Lung microvascular endothelial cell (primary cell): Measurements from ENCODE around the gene CTDSPL. TPM values are rescaled to one million over a fixed set of nuclear protein-coding genes. Genes with fewer than 3 reads are reported as not detected.

Experiments used
- DNase-seq, 2 donors: peaks; one replicate each; pipeline versions ENCODE4 v3.0.0 to v3.0.0-alpha.2; 2010; ENCODE audit warnings: low read depth in 2 of 2
- total RNA-seq: library from RNA; depleted of rRNA; stranded (reverse); fragments of >200 nt; gene quantifications from 2 replicates; pipeline ENCODE4 v1.2.1, GENCODE V29; 2014

CTDSPL gene
- total RNA-seq, 1 donor from 2014 or later, result 206 TPM

- no peak for DNase-seq
Measured at GRCh38 chr3:37890522-37890921, 28.8 kb downstream of the CTDSPL start.

DNA sequence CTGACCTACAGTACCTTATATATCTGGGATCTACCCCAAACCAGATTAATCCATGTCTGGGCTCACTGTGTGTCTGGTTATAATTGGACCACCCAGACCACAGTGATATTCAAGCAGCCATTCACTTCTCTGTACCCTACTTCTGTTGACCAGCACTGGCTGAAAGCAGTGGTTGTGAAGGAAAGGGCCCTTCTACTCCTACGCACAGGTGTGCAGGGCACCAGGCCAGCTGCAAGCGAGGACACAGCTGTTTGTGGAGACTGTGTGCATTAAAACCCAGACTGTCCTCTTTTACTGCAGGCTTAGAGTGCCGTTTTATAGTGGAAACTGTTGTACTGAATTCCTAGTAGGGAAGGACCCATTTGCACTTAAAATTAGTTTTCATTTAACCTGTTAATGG lies 29.5 kb downstream of the CTDSPL start:
- DNase-seq, result peak in 1 of 2 donors; percentile 33

DNA sequence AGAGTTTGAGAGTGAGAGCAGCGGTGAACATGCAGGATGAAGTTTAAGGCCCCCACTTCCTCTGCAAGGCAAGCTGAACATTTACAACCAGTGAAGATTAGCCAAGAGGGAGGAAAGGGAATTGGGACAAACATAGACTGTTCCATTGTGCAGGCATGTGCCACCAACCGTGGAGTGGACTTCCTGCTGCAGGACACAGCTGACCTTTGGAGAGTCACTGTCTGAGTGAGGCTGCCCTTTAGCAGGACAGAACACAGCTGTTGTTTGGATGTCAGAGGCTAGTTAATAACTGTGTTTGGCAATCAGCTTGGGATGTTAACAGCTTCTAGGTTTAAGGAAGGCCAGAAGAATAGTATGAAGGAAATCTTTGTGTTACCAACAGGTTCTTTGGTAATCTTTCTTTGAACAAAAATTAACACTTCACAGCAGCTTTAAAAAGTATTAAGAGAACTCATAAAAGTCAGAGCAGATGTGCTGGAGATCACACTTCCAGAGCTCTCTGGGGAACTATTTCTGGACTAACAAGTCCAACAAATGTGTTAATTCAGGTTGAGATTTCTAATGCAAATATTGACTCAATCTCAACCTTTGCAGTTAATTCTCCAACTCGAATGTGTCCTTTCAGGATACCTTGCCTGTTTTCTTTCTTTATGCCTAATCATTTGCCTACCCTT lies 31.4 kb downstream of the CTDSPL start:
- DNase-seq, result peak; percentile 62 to 91

DNA sequence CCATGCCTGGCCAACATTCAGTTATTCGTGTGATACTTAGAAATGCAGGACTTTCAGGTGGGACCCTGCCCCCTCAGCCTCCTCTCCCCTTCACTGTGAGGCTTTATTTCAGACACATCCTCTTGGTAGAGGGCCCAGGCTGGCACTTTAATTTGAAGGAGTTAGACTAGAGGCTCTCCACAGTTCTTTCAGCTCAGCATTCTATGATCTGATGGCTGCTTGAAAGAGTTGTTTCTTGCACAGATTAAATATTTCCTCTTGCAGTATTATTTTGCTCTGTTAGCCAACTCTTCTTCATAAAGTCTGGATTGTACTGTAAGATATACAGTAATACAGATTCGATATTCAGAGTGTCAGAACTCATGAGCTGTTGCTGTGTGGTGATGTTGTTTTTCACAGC lies 35.1 kb downstream of the CTDSPL start:
- DNase-seq, result no peak

DNA sequence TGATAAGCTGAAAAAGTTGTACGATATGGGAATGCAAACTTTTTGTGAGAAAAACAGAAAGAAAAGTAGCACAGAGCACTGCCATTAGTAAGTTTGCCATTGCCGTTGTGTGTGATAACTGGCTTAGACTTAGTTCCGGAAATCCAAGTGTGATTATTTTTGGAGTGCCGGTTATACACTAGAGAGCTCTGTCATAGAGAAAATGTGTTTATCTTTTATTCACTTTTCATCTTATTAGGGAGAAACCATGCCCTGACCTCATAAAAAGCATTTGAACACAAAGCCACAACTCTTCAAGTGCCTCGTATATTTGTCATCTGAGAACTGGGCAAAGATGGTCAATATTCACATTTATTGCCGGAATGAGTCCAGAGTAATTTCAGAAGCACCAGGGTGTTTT lies 36.1 kb downstream of the CTDSPL start:
- peak; percentile 14 to 37 for DNase-seq

DNA sequence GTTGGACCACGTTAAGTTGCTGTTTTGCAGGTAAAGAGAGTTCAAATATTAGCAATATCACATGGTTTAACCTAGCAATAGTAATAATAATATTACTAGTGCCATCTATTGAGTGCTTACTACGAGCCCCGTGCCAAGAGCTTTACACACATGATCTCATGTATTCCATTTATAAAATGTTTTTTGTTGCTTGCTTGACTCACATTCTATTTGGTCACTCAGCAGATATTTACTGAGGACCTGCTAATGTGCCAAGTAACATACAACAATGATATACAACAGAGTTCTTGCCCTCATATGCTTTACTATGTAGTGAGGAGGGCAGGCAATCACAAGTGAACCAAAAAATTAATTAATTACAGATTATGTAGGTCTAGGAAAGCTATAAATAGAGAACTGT lies 36.7 kb downstream of the CTDSPL start:
- no peak for DNase-seq

GRCh38 chr3:37899101-37899707 lies 37.5 kb downstream of the CTDSPL start:
- no peak for DNase-seq

- peak in 1 of 2 donors; percentile 51 for DNase-seq
Measured at GRCh38 chr3:37899711-37900306, 38.1 kb downstream of the CTDSPL start.

DNA sequence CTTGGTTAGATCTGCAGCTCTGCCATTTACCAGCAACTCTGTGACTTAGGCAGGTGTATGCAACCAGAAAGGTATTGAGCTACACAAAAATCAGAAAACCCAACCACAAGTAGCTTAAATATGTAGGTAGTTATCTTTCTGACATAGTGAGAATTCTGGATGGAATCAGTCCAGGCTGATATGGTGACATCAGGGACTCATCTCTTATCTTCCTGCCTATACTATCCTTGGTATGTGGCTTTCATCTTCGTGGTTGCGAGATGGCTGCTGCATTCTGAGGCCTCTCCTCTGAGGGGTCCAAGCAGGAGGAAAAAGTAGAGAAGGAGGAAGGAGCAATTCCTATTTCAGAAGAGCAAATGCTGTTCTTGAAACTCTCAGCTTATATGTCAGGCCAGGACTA lies 40.0 kb downstream of the CTDSPL start:
- DNase-seq, result no peak

DNA sequence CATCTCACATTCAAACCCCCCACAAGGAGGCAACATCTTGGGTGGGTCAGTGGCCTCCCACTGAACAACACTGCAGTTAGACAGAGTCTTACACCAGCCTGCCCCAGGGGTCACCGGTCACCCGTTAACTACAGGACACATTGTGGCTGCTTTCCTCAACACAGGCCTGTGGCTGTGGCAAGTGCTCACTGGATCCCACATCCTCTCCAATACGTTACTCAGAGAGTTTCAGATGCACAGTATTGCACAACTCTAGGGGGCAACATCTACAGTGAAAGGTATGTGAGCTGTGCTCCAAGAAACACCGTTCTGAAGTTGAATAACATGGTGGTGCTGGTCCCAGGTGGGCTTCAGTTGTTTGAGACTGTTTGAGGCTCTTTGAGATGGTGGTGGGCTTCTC lies 41.0 kb downstream of the CTDSPL start:
- DNase-seq, result no peak

- no peak for DNase-seq
Measured at GRCh38 chr3:37903320-37903719, 41.6 kb downstream of the CTDSPL start.

DNA sequence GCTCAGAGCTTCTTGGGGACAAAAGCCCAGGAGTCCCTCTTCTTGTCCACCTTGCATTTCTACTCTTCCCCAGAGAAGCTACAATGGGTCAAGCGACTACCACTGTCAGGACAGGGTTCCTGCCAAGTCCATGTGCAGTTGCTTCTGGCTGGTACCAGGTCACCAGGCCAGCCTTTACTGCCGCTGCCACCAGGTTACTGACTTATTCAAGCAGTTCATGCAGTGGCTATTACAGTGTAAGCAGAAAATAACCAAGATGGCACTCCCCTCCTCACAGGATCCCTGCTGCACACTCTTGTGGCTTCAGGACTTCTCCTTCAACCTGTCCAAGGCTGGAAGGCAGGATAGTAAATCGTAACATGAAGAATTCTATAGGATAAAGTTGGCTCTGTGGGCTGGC lies 42.1 kb downstream of the CTDSPL start:
- DNase-seq, result no peak

GRCh38 chr3:37904601-37905000 lies 42.9 kb downstream of the CTDSPL start:
- peak in 1 of 2 donors; percentile 58 for DNase-seq

DNA sequence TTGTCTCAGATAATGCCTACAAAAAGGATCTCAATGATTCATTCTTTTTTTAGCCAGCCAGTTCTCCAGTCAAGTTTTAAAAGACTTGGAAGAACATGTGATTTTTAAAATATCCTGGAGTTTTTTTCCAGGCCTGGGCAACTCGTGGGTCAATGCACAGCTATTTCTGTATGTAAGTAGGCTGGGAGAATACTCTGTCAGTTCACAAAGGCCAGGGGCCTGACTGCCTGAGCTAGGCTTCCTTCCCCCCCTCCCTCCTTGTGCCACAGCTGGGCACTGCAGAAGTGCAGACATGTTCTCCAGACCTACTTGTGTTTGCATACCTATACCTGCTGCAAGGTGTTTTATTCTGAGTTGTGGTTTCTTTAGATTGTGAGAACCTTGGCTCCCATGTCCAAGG lies 43.7 kb downstream of the CTDSPL start:
- no peak for DNase-seq

- peak; percentile 36 to 83 for DNase-seq
Measured at GRCh38 chr3:37905987-37906674, 44.5 kb downstream of the CTDSPL start.

- DNase-seq, result peak in 1 of 2 donors; percentile 42
Measured at GRCh38 chr3:37906734-37907282, 45.1 kb downstream of the CTDSPL start.

DNA sequence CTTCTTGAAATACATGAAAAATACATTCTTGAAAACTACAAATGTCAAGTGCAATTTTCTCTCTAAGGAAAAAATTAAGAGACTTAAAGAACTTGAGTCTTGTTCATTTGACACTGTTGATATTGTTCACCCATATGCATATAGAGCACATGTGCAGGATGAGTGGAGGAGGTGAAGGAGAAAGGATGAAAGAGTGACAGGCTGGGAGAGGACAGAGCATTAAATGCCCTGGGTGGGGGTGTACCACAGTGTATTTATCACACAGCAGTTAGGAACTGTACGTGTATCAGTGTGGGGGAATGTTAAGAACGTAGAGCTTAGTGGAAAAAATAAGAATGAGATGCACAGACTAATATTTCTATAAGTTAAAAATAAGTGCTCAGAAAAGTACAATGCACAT lies 45.7 kb downstream of the CTDSPL start:
- no peak for DNase-seq

DNA sequence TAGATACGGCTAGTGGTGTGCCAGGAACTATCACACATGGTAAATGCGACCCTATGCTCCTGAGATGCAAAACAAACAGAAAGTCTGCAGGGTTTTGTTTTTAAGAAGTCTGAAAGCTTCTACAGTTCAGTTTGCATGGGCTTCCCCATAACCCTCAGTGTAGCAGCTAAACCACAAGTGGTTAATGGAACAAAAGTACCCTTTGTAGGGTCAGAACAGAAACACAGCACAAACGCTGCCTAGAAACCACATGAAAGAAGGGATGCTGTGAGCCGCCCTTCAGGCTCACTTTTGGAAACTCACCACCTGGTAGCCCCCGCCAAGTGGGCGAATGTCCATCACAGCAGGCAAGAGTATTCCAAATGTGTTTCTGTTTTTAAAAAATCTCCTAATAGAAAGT lies 46.2 kb downstream of the CTDSPL start:
- no peak for DNase-seq

- peak; percentile 48 to 64 for DNase-seq
Measured at GRCh38 chr3:37909067-37909911, 47.6 kb downstream of the CTDSPL start.

- peak in 1 of 2 donors; percentile 37 for DNase-seq
Measured at GRCh38 chr3:37910671-37911400, 49.2 kb downstream of the CTDSPL start.
